HepG2 (cell line): Measurements from ENCODE around the gene FAM124A. TPM values are rescaled to one million over a fixed set of nuclear protein-coding genes. Genes with fewer than 3 reads are reported as not detected.

ENCODE experiments used
- ATAC-seq: fragments of 200-7000 bp; cut with Tn5 transposase; 3 replicates; pipeline ENCODE4 v1.9.1; 2020; ENCODE audit warnings: mild to moderate bottlenecking, moderate library complexity
- BruUV-seq: library from RNA; stranded (reverse); fragments of 400-500 nt; replicated peaks from 2 replicates; lab custom pipeline; 2021; lab: Mats Ljungman, UMichigan
- CTCF ChIA-PET: fragments of 300-600 bp; formaldehyde crosslinking; extraction: SDS; loops from one replicate; lab custom pipeline; 2021; ENCODE audit warnings: low total read pairs, inconsistent platforms, low intra/inter-chr PET ratio; lab: Yijun Ruan, JAX
- POLR2A ChIA-PET: fragments of 350-600 bp; sonication (Branson Sonifier 250); formaldehyde crosslinking; loops from one replicate; lab custom pipeline; 2020; ENCODE audit warnings: antibody characterized with exemption, inconsistent platforms; lab: Yijun Ruan, JAX
- DNase-seq: peaks from one replicate; pipeline ENCODE4 v3.0.0-alpha.2; 2015; ENCODE audit warnings: low spot score
- FAIRE-seq: peaks from 3 replicates; lab custom pipeline; 2011; peaks lifted over from hg19 to GRCh38; lab: Jason Lieb, UNC
- H2AFZ ChIP-seq: one replicate; pipeline ENCODE4 v1.6.1; 2011; ENCODE audit warnings: low read length, inconsistent platforms
- H3K27ac ChIP-seq: fragments of 300-600 bp; 3 replicates; pipeline ENCODE4 v1.8.0; 2011; ENCODE audit warnings: mixed run types, mild to moderate bottlenecking, mixed read lengths, low read length, inconsistent platforms; ENCODE audit not compliant: insufficient read depth; ENCODE audit errors: extremely low read length
- H3K27me3 ChIP-seq, 2 experiments: fragments of 200-600 bp in 1 of 2; 2 replicates in 1 of 2; 3 replicates in 1 of 2; pipeline versions ENCODE4 v1.6.0 to v1.8.0; 2011; ENCODE audit warnings: low read length in 2 of 2, mild to moderate bottlenecking in 2 of 2, moderate library complexity in 2 of 2, inconsistent platforms in 1 of 2; ENCODE audit not compliant: insufficient read depth in 2 of 2, control insufficient read depth in 1 of 2
- H3K36me3 ChIP-seq, 2 experiments: fragments of 200-600 bp in 1 of 2; replicated peaks in 1 of 2; 2 replicates in 1 of 2; 3 replicates in 1 of 2; pipeline versions ENCODE4 v1.5.1 to v1.8.0; 2011; ENCODE audit warnings: low read length in 2 of 2, inconsistent platforms in 1 of 2; ENCODE audit not compliant: insufficient read depth in 2 of 2, control insufficient read depth in 1 of 2
- H3K4me1 ChIP-seq: 2 replicates; pipeline ENCODE4 v1.5.1; 2012; ENCODE audit warnings: low read length, inconsistent platforms; ENCODE audit not compliant: insufficient read depth
- H3K4me2 ChIP-seq: 2 replicates; pipeline ENCODE4 v1.6.0; 2011; ENCODE audit warnings: low read depth, low read length, inconsistent platforms
- H3K4me3 ChIP-seq, 3 experiments: fragments of 200-600 bp in 1 of 3; sonication (generic), shearing (Covaris generic) in 1 of 3; replicated peaks in 1 of 3; 2 replicates each; pipeline ENCODE4 v1.5.1; 2011 to 2016; ENCODE audit warnings: low read length in 3 of 3, inconsistent platforms in 2 of 3, low read depth in 2 of 3, mild to moderate bottlenecking in 2 of 3, control low read depth in 1 of 3, mixed read lengths in 1 of 3; ENCODE audit not compliant: insufficient read depth in 1 of 3
- H3K79me2 ChIP-seq: one replicate; pipeline ENCODE4 v1.6.1; 2011; ENCODE audit warnings: low read length, inconsistent platforms; ENCODE audit not compliant: insufficient read depth
- H3K9ac ChIP-seq: 2 replicates; pipeline ENCODE4 v1.6.0; 2011; ENCODE audit warnings: mild to moderate bottlenecking, low read depth, low read length, inconsistent platforms; ENCODE audit not compliant: insufficient read depth
- H3K9me3 ChIP-seq: 2 replicates; pipeline ENCODE4 v1.5.1; 2012; ENCODE audit warnings: mild to moderate bottlenecking, low read length
- H4K20me1 ChIP-seq: 2 replicates; pipeline ENCODE4 v1.6.0; 2011; ENCODE audit warnings: inconsistent platforms, mild to moderate bottlenecking, low read length, moderate library complexity; ENCODE audit not compliant: insufficient read depth
- REXO4 ChIP-seq: sonication (generic); formaldehyde crosslinking; IDR thresholded peaks from 2 replicates; pipeline ENCODE4 v1.8.0; 2022; ENCODE audit warnings: missing genetic modification reagents, mild to moderate bottlenecking, borderline replicate concordance
- RFXAP ChIP-seq: sonication (generic); formaldehyde crosslinking; IDR thresholded peaks from 2 replicates; pipeline ENCODE4 v1.4.0; 2020; ENCODE audit warnings: missing genetic modification reagents, borderline replicate concordance
- ZNF382 ChIP-seq: sonication (generic); formaldehyde crosslinking; IDR thresholded peaks from 2 replicates; pipeline ENCODE4 v1.5.0; 2020; ENCODE audit warnings: missing genetic modification reagents, mild to moderate bottlenecking, borderline replicate concordance
- ZNF558 ChIP-seq: sonication (generic); formaldehyde crosslinking; IDR thresholded peaks from 2 replicates; pipeline ENCODE4 v1.9.0; 2022; ENCODE audit warnings: mild to moderate bottlenecking, missing genetic modification reagents, borderline replicate concordance
- WGBS: methylation state at CpG from one replicate; pipeline ENCODE4 v1.1.6; 2017; ENCODE audit warnings: low lambda C conversion rate; 5-methylcytosine and 5-hydroxymethylcytosine counted together
- in situ Hi-C: cut with HindIII; loops from 2 replicates; pipeline ENCODE4 v1.10.0; 2017; ENCODE audit warnings: low pct_unique_long_range_greater_than_20kb; ENCODE audit not compliant: extremely low pct_ligation_motif_present
- intact Hi-C: fragments of 100-400 bp; cut with micrococcal nuclease; formaldehyde crosslinking; loops from one replicate; pipeline ENCODE4 v1.10.0; 2022; ENCODE audit not compliant: unreplicated experiment
- polyA plus RNA-seq, 8 experiments: library from polyadenylated mRNA; depleted of rRNA in 3 of 8; stranded (reverse) in 7 of 8; unstranded in 1 of 8; fragments of >200 nt; fragmentation: Illumina TruSeq in 4 of 8; extraction: Trizol in 4 of 8; gene quantifications; 2 replicates each; pipeline versions ENCODE4 v1.2.1 to v1.2.3, GENCODE V29; 2011 to 2016; ENCODE audit warnings: low read depth in 4 of 8, missing spikeins in 1 of 8, mixed read lengths in 1 of 8; ENCODE audit not compliant: insufficient read depth in 1 of 8
- total RNA-seq, 5 experiments: library from RNA; depleted of rRNA; stranded (reverse); fragments of >200 nt; fragmentation: Illumina TruSeq; extraction: Trizol; gene quantifications; 2 replicates each; pipeline ENCODE4 v1.2.3, GENCODE V29; 2016; ENCODE audit warnings: low read depth in 1 of 5
- TF ChIP-seq, protein P1 (sequence below): sonication (generic); formaldehyde crosslinking; IDR thresholded peaks from 2 replicates; pipeline ENCODE4 v1.5.0; 2020; ENCODE audit warnings: mild to moderate bottlenecking, missing genetic modification reagents, borderline replicate concordance
- TF ChIP-seq, protein P2 (sequence below), 2 experiments: fragments of 450-650 bp in 1 of 2; sonication (generic) in 1 of 2; formaldehyde crosslinking; IDR thresholded peaks; 2 replicates each; pipeline versions ENCODE4 v1.5.0 to v1.8.0; 2020 to 2022; ENCODE audit warnings: mild to moderate bottlenecking in 1 of 2, missing genetic modification reagents in 1 of 2
- TF ChIP-seq, protein P3 (sequence below): sonication (generic); formaldehyde crosslinking; IDR thresholded peaks from 2 replicates; pipeline ENCODE4 v1.4.0; 2020; ENCODE audit warnings: missing genetic modification reagents, borderline replicate concordance

Gene FAM124A
- total and polyA plus RNA-seq, 2 of the 13 experiments (the other 11 are each of a cell fraction or from before 2014, with no cell fraction given): not detected

DNA sequence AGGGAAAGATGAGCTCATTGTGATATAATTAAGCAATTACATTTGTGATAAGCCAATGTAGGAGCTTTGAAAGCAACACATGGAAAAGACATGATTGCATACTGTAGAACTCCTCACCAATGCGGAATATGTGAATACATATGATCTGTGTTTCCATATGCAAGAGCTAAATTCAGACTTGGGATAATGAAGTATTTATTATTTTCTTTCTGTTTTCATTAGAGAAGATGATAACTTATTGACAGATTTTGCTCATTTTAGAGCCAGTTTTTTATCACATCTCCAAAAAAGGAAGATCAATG is 14.2 kb downstream of the FAM124A start (continued):
- TF ChIP-seq REXO4 (CRISPR knock-in tag): no peak
- TF ChIP-seq ZNF558 (CRISPR knock-in tag): no peak
- TF ChIP-seq, protein P1, sequence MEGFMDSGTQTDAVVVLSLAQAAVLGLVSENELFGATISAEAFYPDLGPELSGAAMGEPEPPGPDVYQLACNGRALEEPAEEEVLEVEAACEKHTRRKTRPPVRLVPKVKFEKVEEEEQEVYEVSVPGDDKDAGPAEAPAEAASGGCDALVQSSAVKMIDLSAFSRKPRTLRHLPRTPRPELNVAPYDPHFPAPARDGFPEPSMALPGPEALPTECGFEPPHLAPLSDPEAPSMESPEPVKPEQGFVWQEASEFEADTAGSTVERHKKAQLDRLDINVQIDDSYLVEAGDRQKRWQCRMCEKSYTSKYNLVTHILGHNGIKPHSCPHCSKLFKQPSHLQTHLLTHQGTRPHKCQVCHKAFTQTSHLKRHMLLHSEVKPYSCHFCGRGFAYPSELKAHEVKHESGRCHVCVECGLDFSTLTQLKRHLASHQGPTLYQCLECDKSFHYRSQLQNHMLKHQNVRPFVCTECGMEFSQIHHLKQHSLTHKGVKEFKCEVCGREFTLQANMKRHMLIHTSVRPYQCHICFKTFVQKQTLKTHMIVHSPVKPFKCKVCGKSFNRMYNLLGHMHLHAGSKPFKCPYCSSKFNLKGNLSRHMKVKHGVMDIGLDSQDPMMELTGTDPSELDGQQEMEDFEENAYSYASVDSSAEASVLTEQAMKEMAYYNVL (CRISPR knock-in tag): no peak

DNA sequence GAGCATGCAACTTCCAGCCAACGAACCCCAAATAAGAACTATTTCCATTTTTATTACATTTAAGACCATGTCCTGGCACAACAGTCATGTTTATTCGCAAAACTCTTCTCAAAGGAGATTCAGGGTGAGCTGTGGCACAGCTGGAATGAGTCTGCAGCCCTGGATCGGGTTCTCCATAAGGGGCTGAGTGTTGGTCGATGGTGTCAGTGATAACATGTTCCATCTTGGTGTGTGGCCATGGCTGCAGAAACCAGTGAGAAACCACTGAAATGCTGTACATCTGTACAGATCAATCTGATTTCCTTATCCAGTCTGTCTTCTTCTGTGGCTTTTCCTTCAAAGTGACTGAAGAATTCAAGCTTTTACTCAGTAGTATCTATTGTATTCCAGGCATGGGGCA is 15.2 kb downstream of the FAM124A start:
- no peaks in the 10 kb centered on the region for H3K79me2 ChIP-seq
- DNase-seq: no peak
- intact Hi-C loops (no loop called here), in situ Hi-C loops (no loop called here)
- no peaks in the 10 kb centered on the region for H4K20me1 ChIP-seq
- no peaks in the 10 kb centered on the region for H3K9me3 ChIP-seq
- no peak for ATAC-seq
- H3K4me2 ChIP-seq: no peak overlapping the region
- CTCF ChIA-PET: no interaction called here
- no peak overlapping the region for H3K4me3 ChIP-seq
- peaks cover 0 to 28% of the 10 kb centered on the region in 2 experiments; a peak in 3 of 5 replicates for H3K27me3 ChIP-seq
- H3K9ac ChIP-seq: no peak overlapping the region
- 5% methylated on average over 4 of the region's 4 CpGs for WGBS
- POLR2A ChIA-PET: no interaction called here
- BruUV-seq: no TSS peak
- FAIRE-seq: no peak
- H3K36me3 ChIP-seq: no peaks in the 10 kb centered on the region
- H2AFZ ChIP-seq: no peak overlapping the region
- H3K27ac ChIP-seq: no peak overlapping the region
- H3K4me1 ChIP-seq: no peaks in the 10 kb centered on the region
- TF ChIP-seq, protein P2, sequence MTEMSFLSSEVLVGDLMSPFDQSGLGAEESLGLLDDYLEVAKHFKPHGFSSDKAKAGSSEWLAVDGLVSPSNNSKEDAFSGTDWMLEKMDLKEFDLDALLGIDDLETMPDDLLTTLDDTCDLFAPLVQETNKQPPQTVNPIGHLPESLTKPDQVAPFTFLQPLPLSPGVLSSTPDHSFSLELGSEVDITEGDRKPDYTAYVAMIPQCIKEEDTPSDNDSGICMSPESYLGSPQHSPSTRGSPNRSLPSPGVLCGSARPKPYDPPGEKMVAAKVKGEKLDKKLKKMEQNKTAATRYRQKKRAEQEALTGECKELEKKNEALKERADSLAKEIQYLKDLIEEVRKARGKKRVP (CRISPR knock-in tag; IDR thresholded peaks at IDR 0.05): no peak
- no peak for TF ChIP-seq RFXAP
- TF ChIP-seq, protein P3, sequence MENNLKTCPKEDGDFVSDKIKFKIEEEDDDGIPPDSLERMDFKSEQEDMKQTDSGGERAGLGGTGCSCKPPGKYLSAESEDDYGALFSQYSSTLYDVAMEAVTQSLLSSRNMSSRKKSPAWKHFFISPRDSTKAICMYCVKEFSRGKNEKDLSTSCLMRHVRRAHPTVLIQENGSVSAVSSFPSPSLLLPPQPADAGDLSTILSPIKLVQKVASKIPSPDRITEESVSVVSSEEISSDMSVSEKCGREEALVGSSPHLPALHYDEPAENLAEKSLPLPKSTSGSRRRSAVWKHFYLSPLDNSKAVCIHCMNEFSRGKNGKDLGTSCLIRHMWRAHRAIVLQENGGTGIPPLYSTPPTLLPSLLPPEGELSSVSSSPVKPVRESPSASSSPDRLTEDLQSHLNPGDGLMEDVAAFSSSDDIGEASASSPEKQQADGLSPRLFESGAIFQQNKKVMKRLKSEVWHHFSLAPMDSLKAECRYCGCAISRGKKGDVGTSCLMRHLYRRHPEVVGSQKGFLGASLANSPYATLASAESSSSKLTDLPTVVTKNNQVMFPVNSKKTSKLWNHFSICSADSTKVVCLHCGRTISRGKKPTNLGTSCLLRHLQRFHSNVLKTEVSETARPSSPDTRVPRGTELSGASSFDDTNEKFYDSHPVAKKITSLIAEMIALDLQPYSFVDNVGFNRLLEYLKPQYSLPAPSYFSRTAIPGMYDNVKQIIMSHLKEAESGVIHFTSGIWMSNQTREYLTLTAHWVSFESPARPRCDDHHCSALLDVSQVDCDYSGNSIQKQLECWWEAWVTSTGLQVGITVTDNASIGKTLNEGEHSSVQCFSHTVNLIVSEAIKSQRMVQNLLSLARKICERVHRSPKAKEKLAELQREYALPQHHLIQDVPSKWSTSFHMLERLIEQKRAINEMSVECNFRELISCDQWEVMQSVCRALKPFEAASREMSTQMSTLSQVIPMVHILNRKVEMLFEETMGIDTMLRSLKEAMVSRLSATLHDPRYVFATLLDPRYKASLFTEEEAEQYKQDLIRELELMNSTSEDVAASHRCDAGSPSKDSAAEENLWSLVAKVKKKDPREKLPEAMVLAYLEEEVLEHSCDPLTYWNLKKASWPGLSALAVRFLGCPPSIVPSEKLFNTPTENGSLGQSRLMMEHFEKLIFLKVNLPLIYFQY (CRISPR knock-in tag): no peak
- no peak for TF ChIP-seq ZNF382
